AG08395 (cell line): ENCODE measurements around the gene ZPBP2.
"Not testable (repeated sequence)": the region's sequence is repeated elsewhere in the genome, so short reads cannot be mapped to it uniquely, and the experiment has no call there.

Experiments used
- DNase-seq: peaks from one replicate; pipeline ENCODE4 v3.0.0; 2012; ENCODE audit warnings: mixed read lengths, low spot score

The ZPBP2 gene

GRCh38 chr17:39855911-39856649, 11.9 kb upstream of the ZPBP2 start:
- DNase-seq: not testable (repeated sequence)

DNA sequence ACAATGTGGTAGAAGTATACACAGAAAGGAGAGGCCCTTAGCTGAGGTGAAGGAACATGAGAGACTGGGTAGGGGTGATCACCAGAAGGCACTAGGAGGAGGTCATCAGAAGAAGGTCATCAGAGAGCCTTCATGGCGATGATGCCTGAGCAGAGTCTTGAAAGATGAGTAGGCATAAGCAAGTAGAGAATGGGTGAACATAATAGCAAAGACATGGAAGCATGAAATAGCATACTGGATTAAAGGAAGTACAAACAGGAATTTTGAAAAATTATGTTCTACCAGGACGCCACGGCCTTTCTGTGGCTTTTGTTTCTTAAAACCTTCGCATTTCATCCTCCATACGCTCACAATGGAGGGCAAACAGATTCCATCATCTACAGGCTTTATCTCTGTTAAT, 6.8 kb upstream of the ZPBP2 start:
- DNase-seq: no peak

GRCh38 chr17:39863244-39863917, 4.6 kb upstream of the ZPBP2 start:
- no peak for DNase-seq

- DNase-seq: peak; percentile 7
Observed at GRCh38 chr17:39863918-39864746, 3.9 kb upstream of the ZPBP2 start, which contains the start of gene IKZF3. Gene IKZF3 (minus strand): TSS chr17:39864312. CDS start chr17:39864126, 186 bp downstream.

GRCh38 chr17:39866013-39866730, 1.8 kb upstream of the ZPBP2 start:
- no peak for DNase-seq

DNA sequence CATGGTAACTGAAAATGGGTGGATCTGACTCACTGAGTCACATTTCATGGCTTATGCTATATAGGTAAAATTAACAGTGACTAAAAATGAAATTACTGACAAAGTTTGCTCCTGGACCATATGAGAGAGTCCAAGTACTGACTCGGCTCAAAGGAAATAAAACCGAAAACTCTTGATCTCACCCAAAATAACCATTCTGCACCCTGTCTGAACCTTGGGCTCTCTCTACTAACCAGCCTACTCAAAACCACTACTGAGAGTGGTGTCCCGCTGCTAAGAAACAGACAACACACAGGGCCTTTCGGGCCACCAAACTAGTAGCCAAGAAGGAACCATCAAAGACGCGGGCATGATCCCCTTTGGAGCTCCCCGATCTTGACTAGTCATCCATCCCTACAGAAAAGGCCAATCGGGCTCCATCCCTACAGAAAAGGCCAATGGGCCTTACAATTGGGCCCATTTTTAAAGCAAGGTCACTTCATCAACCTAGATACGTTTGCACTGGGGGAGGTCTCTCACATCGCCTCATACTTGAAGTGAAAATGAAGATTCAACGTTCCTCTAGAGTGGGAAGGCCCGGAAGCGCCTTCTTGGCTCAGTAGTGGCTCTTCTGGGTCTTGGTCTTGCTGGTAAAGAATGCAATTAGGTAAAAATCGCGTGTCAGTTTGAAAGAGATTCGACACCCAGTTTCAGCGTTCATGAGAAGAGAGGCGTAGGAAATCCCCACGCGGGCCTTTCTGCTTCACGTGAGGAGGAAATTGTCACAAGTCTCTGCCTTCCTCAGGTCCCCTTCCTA, 720 bp upstream of the ZPBP2 start:
- DNase-seq: no peak

- no peak for DNase-seq
Observed at GRCh38 chr17:39868554-39868942, 546 bp downstream of the ZPBP2 start.

DNA sequence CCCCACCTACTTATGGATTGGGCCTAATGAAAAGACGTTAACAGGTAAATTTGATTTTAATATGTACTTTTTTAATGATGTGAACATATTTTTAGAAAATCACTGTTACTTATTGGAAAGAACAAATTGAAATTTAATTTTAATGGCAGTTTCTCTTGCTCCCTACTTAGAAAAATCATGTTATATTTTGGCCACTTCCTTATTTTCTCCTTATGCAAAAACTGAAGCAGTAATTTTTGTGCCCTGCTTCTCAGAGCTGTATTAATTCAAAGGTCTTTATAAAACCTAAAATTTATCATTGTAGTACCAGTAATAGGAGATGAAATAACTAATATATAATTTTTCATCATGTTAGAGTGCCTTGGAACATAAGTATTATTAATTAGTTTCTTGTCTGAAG, 2.8 kb downstream of the ZPBP2 start:
- no peak for DNase-seq

GRCh38 chr17:39871801-39872200, 3.8 kb downstream of the ZPBP2 start:
- DNase-seq: no peak

DNA sequence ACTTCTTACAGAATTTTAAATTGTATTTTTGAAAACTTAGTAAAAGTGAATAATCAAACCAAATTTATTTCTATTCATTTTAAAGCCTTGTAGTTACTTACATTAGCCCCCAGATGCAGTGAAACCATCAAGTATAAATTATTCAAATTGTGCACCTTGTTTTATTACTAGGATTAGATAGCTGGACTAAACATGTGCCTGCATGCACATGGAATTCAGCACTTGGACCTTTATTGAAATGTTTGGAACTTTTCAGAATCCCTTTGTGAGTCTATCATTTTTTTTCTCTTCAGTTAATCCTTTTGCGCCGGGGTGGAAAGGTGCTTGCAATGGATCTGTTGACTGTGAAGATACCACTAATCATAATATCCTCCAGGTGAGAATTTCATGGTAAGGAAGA, 4.7 kb downstream of the ZPBP2 start:
- no peak for DNase-seq

DNA sequence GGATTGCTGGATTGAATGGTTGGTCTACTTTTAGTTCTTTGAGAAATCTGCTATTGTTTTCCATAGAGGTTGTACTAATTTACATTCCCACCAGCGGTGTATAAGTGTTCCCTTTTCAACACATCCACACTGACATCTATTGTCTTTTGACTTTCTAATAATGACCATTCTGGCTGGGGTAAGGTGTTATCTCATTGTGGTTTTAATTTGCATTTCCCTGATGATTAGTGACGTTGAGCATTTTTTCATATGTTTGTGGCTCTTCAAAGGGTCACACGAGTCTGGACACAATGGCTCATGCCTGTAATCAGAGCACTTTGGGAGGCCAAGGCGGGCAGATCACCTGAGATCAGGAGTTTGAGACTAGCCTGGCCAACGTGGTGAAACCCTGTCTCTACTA, 18.1 kb downstream of the ZPBP2 start:
- DNase-seq: not testable (repeated sequence)

DNA sequence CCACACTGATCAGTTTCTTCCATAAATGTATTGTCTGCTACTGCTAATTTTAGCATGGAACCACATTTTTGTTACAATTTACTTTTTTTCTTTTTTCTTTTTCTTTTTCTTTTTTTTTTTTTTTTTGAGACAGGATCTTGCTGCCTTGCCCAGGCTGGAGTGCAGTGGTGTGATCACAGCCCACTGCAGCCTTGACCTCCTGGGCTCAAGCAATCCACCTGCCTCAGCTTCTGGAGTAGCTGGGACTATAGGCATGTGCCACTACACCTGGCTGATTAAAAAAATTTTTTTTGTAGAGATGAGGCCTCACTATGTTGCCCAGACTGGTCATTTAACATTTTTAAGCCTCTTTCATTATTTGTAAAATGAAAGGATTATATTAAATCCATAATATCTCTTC, 19.1 kb downstream of the ZPBP2 start:
- no peak for DNase-seq

GRCh38 chr17:39889200-39889599, 21.2 kb downstream of the ZPBP2 start:
- no peak for DNase-seq

GRCh38 chr17:39894681-39895376, 26.8 kb downstream of the ZPBP2 start:
- DNase-seq: no peak

GRCh38 chr17:39898088-39898487, 30.1 kb downstream of the ZPBP2 start:
- no peak for DNase-seq

DNA sequence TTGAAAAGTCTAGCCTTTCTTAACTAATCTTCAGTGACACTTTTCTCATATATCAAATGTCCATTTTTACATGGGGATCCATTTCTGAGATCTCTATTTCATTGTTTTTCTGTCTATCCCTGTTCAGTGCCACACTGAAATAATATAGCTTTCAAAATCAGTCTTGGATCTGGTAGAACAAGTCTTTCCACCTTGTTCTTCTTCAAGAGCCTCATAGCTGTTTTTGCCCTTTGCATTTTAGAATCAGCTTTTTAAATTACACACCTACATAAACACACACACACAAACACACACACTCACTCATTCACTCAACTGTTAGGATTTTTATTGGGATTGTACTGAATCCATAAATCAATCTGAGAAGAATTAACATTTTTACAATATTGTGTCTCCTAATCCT, 31.2 kb downstream of the ZPBP2 start:
- DNase-seq: no peak

- not testable (repeated sequence) for DNase-seq
Observed at GRCh38 chr17:39902027-39902426, 34.0 kb downstream of the ZPBP2 start.

DNA sequence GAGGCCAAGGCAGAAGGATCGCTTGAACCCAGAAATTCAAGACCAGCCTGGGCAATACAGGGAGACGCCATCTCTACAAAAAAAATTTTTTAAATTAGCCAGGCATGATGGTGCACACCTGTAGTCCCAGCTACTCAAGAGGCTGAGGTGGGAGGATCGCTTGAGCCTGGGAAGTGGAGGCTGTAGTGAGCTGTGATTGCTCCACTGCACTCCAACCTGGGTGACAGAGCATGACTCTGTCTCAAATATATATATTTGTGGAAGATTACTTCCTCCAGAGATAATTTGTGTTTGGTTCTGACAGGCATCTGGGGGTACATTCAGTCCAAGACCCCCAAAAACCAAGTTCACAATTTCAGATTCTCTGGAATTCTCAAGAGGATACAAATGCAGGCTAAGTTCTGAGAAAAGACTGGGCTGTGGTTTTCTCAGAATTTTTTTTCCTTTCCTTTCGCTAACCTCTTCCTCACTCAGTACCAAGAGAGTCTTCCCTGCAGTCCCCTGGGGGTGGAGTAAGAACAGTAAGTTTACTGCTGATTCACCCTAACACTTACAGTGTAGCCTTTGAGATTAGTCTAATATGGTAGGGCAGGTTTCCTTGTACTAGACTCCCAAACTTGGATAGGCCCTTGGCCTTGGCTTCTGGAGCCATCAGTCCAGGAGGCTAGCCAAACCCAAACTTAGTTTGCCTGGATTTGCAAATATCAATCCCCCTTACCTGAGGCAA, 35.3 kb downstream of the ZPBP2 start:
- no peak for DNase-seq

DNA sequence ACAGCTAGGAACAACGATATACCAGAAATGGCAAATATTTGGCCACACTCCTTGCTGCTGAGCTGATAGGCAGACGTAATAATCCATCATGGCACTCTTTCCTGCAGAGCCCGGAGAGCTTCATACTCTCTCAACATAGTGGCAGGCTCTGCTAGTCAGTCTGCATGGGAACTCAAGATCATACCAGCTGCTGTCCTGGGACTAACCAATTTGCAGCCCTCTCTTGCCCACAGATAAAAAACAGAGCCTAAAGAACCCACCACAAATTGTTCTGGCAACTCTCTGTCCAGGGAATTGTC, 36.9 kb downstream of the ZPBP2 start:
- no peak for DNase-seq

DNA sequence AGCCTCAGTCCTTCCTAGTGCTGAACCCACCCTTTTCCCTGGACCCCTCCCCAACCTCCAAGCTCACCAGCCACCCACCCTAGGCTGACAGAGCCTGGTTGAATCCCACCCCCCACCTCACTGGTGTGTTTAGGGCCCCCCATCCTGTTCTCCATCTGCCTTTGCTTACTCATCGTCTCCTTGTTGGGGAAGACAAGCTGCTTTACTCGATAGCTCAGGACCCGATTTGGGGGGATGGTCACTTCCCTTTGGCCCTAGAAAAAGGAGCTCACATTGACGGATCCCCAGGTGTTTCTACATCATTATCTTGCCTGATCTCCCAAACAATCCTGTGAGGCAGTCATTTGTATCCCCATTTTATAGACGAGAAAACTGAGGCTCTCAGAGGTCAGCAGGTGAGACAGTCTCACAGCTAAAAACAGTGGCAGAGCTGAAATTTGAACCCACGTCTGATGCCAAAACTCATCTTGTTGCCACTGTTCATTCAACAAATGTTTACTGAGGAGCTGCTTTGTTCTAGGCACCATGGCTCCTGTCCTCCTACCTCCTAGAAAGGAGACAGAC, 40.9 kb downstream of the ZPBP2 start:
- DNase-seq: no peak
